ENCODE data around the gene PCDHGB6. TPM values are rescaled to one million over a fixed set of nuclear protein-coding genes. Genes with fewer than 3 reads are reported as not detected.
"Not testable (repeated sequence)": the region's sequence is repeated elsewhere in the genome, so short reads cannot be mapped to it uniquely, and the experiment has no call there.

PCDHGB6 gene
- total RNA-seq, 6 experiments from 2014 or later = 0.79 to 1.4 (median 1.1) TPM

DNA sequence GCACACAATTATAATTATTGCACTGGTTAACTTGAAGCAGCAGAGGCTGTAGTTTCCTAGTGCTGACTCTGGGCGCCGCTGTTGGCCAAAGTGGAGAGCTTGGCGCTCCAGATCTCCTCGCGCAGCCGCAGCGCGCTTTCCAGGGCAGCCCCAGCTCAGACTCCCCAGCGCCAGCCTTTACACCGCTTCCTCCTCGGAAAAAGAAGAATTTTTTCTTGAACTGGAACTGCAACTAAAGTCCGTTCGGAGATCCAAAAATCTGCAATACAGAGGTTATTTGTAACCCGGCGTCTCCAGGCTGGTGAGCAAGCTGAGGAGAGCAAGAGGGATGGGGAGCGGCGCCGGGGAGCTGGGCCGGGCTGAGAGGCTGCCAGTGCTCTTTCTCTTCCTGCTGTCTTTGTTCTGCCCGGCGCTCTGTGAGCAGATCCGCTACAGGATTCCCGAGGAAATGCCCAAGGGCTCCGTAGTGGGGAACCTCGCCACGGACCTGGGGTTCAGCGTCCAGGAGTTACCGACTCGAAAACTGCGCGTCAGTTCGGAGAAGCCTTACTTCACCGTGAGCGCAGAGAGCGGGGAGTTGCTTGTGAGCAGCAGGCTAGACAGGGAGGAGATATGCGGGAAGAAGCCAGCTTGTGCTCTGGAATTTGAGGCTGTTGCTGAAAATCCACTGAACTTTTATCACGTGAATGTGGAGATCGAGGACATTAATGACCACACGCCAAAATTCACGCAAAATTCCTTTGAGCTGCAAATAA is 20.1 kb upstream of the PCDHGB6 start, which contains the start of gene PCDHGB4:
PCDHGB4 (plus strand) TSS at position 142 of the 755 bp plus-strand sequence; CDS start at position 329, 187 bp downstream.
- Mint-ChIP-seq H3K4me3 (peak within 1 kb of the TSS; percentile 79), H3K36me3 (ENCODE audit: low read depth) (peaks cover 58% of the 10 kb centered on the region), H3K9me3 (peaks cover 76% of the 10 kb centered on the region), H3K4me1 (ENCODE audit: low read depth) (peaks cover 26% of the 10 kb centered on the region)
- TF ChIP-seq, protein P1, sequence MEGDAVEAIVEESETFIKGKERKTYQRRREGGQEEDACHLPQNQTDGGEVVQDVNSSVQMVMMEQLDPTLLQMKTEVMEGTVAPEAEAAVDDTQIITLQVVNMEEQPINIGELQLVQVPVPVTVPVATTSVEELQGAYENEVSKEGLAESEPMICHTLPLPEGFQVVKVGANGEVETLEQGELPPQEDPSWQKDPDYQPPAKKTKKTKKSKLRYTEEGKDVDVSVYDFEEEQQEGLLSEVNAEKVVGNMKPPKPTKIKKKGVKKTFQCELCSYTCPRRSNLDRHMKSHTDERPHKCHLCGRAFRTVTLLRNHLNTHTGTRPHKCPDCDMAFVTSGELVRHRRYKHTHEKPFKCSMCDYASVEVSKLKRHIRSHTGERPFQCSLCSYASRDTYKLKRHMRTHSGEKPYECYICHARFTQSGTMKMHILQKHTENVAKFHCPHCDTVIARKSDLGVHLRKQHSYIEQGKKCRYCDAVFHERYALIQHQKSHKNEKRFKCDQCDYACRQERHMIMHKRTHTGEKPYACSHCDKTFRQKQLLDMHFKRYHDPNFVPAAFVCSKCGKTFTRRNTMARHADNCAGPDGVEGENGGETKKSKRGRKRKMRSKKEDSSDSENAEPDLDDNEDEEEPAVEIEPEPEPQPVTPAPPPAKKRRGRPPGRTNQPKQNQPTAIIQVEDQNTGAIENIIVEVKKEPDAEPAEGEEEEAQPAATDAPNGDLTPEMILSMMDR (IDR thresholded peaks at IDR 0.05) = peak; percentile 57
- H3K27ac Mint-ChIP-seq; H3K27me3 Mint-ChIP-seq (ENCODE audit: insufficient read depth); DNase-seq: not testable (repeated sequence)

DNA sequence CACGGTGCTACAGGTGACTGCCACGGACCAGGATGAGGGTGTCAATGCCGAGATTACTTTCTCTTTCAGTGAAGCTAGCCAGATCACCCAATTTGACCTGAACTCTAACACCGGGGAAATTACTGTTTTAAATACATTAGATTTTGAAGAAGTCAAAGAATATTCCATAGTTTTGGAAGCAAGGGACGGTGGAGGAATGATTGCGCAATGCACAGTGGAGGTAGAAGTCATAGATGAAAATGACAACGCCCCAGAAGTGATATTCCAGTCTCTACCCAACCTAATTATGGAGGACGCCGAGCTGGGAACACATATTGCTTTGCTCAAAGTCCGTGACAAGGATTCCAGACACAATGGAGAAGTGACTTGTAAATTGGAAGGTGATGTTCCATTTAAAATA is 19.2 kb upstream of the PCDHGB6 start:
- H3K9me3 Mint-ChIP-seq = peaks cover 73% of the 10 kb centered on the region
- H3K36me3 Mint-ChIP-seq (ENCODE audit: low read depth) = peaks cover 57% of the 10 kb centered on the region
- H3K27me3 Mint-ChIP-seq (ENCODE audit: insufficient read depth) = no peaks in the 10 kb centered on the region; the same call in 1 of the 2 replicates
- DNase-seq = no peak
- no peak overlapping the region for H3K27ac Mint-ChIP-seq
- peak overlapping the region; percentile 67; the same call in 1 of the 2 replicates for H3K4me3 Mint-ChIP-seq
- TF ChIP-seq, protein P1 (IDR thresholded peaks at IDR 0.05) = no peak
- peaks cover 21% of the 10 kb centered on the region for H3K4me1 Mint-ChIP-seq (ENCODE audit: low read depth)

DNA sequence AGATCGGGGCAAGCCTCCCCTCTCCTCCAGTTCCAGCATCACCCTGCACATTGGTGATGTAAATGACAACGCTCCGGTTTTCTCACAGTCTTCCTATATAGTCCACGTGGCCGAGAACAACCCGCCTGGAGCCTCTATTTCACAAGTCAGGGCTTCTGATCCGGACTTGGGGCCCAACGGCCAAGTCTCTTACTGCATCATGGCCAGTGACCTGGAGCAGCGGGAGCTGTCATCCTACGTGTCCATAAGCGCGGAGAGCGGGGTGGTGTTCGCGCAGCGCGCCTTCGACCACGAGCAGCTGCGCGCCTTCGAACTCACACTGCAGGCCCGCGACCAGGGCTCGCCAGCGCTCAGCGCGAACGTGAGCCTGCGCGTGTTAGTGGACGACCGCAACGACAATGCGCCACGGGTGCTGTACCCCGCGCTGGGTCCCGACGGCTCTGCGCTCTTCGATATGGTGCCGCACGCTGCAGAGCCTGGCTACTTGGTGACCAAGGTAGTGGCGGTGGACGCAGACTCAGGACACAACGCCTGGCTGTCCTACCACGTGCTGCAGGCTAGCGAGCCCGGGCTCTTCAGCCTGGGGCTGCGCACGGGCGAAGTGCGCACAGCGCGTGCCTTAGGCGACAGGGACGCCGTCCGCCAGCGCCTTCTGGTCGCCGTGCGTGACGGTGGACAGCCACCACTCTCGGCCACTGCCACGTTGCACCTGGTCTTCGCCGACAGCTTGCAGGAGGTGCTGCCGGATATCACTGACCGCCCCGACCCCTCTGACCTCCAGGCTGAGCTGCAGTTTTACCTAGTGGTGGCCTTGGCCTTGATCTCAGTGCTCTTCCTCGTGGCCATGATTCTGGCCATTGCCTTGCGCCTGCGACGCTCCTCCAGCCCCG is 18.4 kb upstream of the PCDHGB6 start:
- H3K4me1 Mint-ChIP-seq (ENCODE audit: low read depth) = peaks cover 21% of the 10 kb centered on the region
- H3K9me3 Mint-ChIP-seq = peaks cover 73% of the 10 kb centered on the region
- no peaks in the 10 kb centered on the region; the same call in 1 of the 2 replicates for H3K27me3 Mint-ChIP-seq (ENCODE audit: insufficient read depth)
- DNase-seq = no peak
- TF ChIP-seq, protein P1 (IDR thresholded peaks at IDR 0.05) = no peak
- H3K4me3 Mint-ChIP-seq = peak overlapping the region; percentile 51; the same call in 1 of the 2 replicates
- H3K36me3 Mint-ChIP-seq (ENCODE audit: low read depth) = peaks cover 59% of the 10 kb centered on the region
- no peak overlapping the region for H3K27ac Mint-ChIP-seq

DNA sequence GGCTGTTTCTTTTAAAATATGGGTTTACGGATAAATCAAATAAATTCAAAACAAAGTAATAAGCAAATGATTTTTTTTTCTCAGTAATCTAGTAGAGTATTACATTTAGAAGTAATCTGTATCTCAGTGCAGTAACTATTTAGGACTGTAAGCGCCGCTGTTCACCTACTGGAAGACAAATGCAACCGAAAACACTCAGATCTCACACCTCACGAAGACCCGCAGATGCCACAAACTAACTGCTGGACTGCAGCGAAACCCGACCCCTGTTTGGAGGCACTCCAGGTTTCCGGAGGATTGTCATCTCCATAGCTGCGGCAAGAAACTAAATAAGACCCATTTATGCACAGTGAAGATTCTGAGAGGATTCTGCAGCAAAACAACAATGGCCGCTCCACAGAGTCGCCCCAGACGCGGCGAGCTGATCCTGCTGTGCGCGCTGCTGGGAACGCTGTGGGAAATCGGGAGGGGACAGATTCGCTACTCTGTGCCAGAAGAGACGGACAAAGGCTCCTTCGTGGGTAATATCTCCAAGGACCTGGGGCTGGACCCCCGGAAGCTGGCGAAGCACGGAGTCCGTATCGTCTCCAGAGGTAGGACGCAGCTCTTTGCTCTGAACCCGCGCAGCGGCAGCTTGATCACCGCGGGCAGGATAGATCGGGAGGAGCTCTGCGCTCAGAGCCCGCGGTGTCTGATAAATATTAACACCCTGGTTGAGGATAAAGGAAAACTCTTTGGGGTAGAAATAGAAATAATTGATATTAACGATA is 15.2 kb upstream of the PCDHGB6 start, which contains the start of gene PCDHGA8:
PCDHGA8 (plus strand) TSS at position 205 of the 770 bp plus-strand sequence; CDS start at position 386, 181 bp downstream.
- TF ChIP-seq, protein P1 (IDR thresholded peaks at IDR 0.05) = peak; percentile 57
- DNase-seq = no peak
- no peak within 1 kb of the TSS for H3K4me3 Mint-ChIP-seq
- peaks cover 14% of the 10 kb centered on the region for H3K4me1 Mint-ChIP-seq (ENCODE audit: low read depth)
- peaks cover 48% of the 10 kb centered on the region for H3K36me3 Mint-ChIP-seq (ENCODE audit: low read depth)
- H3K27ac Mint-ChIP-seq = no peak within 1 kb of the TSS
- H3K27me3 Mint-ChIP-seq (ENCODE audit: insufficient read depth) = no peaks in the 10 kb centered on the region; the same call in 1 of the 2 replicates
- H3K9me3 Mint-ChIP-seq = peaks cover 67% of the 10 kb centered on the region

DNA sequence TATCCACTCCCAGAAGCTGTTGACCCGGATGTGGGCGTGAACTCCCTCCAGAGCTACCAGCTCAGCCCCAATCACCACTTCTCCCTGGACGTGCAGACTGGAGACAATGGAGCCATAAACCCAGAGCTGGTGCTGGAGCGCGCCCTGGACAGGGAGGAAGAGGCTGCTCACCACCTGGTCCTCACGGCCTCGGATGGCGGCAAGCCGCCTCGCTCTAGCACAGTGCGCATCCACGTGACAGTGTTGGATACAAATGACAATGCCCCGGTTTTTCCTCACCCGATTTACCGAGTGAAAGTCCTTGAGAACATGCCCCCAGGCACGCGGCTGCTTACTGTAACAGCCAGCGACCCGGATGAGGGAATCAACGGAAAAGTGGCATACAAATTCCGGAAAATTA is 14.6 kb upstream of the PCDHGB6 start:
- DNase-seq = no peak
- TF ChIP-seq, protein P1 (IDR thresholded peaks at IDR 0.05) = no peak
- H3K27ac Mint-ChIP-seq = no peak overlapping the region
- peaks cover 46% of the 10 kb centered on the region for H3K36me3 Mint-ChIP-seq (ENCODE audit: low read depth)
- H3K9me3 Mint-ChIP-seq = peaks cover 65% of the 10 kb centered on the region
- H3K4me3 Mint-ChIP-seq = no peak overlapping the region
- no peaks in the 10 kb centered on the region; the same call in 1 of the 2 replicates for H3K27me3 Mint-ChIP-seq (ENCODE audit: insufficient read depth)
- H3K4me1 Mint-ChIP-seq (ENCODE audit: low read depth) = peaks cover 13% of the 10 kb centered on the region

DNA sequence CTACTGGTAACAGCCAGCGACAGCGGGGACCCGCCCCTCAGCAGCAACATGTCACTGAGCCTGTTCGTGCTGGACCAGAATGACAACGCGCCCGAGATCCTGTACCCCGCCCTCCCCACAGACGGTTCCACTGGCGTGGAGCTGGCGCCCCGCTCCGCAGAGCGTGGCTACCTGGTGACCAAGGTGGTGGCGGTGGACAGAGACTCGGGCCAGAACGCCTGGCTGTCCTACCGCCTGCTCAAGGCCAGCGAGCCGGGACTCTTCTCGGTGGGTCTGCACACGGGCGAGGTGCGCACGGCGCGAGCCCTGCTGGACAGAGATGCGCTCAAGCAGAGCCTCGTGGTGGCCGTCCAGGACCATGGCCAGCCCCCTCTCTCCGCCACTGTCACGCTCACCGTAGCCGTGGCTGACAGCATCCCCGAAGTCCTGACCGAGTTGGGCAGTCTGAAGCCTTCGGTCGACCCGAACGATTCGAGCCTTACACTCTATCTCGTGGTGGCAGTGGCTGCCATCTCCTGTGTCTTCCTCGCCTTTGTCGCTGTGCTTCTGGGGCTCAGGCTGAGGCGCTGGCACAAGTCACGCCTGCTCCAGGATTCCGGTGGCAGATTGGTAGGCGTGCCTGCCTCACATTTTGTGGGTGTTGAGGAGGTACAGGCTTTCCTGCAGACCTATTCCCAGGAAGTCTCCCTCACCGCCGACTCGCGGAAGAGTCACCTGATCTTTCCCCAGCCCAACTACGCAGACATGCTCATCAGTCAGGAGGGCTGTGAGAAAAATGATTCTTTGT is 13.2 kb upstream of the PCDHGB6 start:
- not testable (repeated sequence) for H3K27ac Mint-ChIP-seq; H3K27me3 Mint-ChIP-seq (ENCODE audit: insufficient read depth); H3K4me3 Mint-ChIP-seq; H3K4me1 Mint-ChIP-seq (ENCODE audit: low read depth); DNase-seq
- peaks cover 65% of the 10 kb centered on the region for H3K9me3 Mint-ChIP-seq
- H3K36me3 Mint-ChIP-seq (ENCODE audit: low read depth) = peaks cover 47% of the 10 kb centered on the region
